Measurements from ENCODE around the gene C1QTNF2. TPM values are rescaled to one million over a fixed set of nuclear protein-coding genes. Genes with fewer than 3 reads are reported as not detected.

C1QTNF2 gene
- total RNA-seq, 2 donors from 2014 or later = not detected

Other genes starting within 250 kb of the C1QTNF2 start
- not detected for gene FABP6, start 141.1 kb downstream of the C1QTNF2 start, total RNA-seq
- gene CCNJL, start 58.1 kb downstream of the C1QTNF2 start, total RNA-seq = 10 to 100 TPM in 1 of 2 donors, 1 to 10 TPM in 1; 5.6 to 20.1 TPM
- gene FAM200C, start 29.4 kb upstream of the C1QTNF2 start, total RNA-seq = under 1 TPM; 0.78 to 1.00 TPM
- gene SLU7, start 48.5 kb upstream of the C1QTNF2 start, total RNA-seq = 10 to 100 TPM; 50.7 to 62.0 TPM
- 100 to 1,000 TPM; 139 to 241 TPM for gene PTTG1, start 51.2 kb upstream of the C1QTNF2 start, total RNA-seq